GM23338 (cell line): ENCODE results near the gene ACTL6B. TPM values are rescaled to one million over a fixed set of nuclear protein-coding genes. Genes with fewer than 3 reads are reported as not detected.
"Not testable (repeated sequence)": the region's sequence is repeated elsewhere in the genome, so short reads cannot be mapped to it uniquely, and the experiment has no call there.

Experiments used
- ATAC-seq: fragments of 200-7000 bp; cut with Tn5 transposase; 3 replicates; pipeline ENCODE4 v1.9.1; 2020
- DNase-seq: peaks from one replicate; pipeline ENCODE4 v3.0.0-alpha.2; 2015; ENCODE audit warnings: low spot score
- H2AFZ ChIP-seq: fragments of 200-600 bp; sonication (generic); 2 replicates; pipeline ENCODE4 v1.8.0; 2016; ENCODE audit warnings: antibody characterized with exemption, mild to moderate bottlenecking, moderate library complexity
- H3F3A ChIP-seq: fragments of 200-600 bp; sonication (generic); replicated peaks from 2 replicates; pipeline ENCODE4 v1.8.0; 2017; ENCODE audit warnings: antibody characterized with exemption, mixed run types, low read depth
- H3K27ac ChIP-seq: fragments of 200-600 bp; sonication (generic); 2 replicates; pipeline ENCODE4 v1.6.1; 2016; ENCODE audit warnings: low read depth
- H3K27me3 ChIP-seq: fragments of 200-600 bp; sonication (generic); 2 replicates; pipeline ENCODE4 v1.8.0; 2016; ENCODE audit warnings: mild to moderate bottlenecking, mixed run types, moderate library complexity; ENCODE audit not compliant: insufficient read depth
- H3K36me3 ChIP-seq: fragments of 200-600 bp; sonication (generic); 2 replicates; pipeline ENCODE4 v1.8.0; 2016; ENCODE audit warnings: mild to moderate bottlenecking; ENCODE audit not compliant: insufficient read depth
- H3K4me1 ChIP-seq: fragments of 200-600 bp; sonication (generic); 2 replicates; pipeline ENCODE4 v1.8.0; 2016; ENCODE audit warnings: mild to moderate bottlenecking, moderate library complexity; ENCODE audit not compliant: insufficient read depth
- H3K4me2 ChIP-seq: fragments of 200-600 bp; sonication (generic); 2 replicates; pipeline ENCODE4 v1.7.1; 2017; ENCODE audit warnings: mixed run types
- H3K4me3 ChIP-seq: fragments of 200-600 bp; sonication (generic); 2 replicates; pipeline ENCODE4 v1.6.1; 2016; ENCODE audit warnings: mixed run types
- H3K79me2 ChIP-seq: fragments of 200-600 bp; sonication (generic); replicated peaks from 2 replicates; pipeline ENCODE4 v1.8.0; 2017; ENCODE audit warnings: mild to moderate bottlenecking; ENCODE audit not compliant: insufficient read depth
- H3K9me2 ChIP-seq: fragments of 200-600 bp; sonication (generic); 2 replicates; pipeline ENCODE4 v1.8.0; 2017; ENCODE audit not compliant: insufficient read depth
- H4K20me1 ChIP-seq: fragments of 200-600 bp; sonication (generic); replicated peaks from 2 replicates; pipeline ENCODE4 v1.8.0; 2017; ENCODE audit warnings: mild to moderate bottlenecking; ENCODE audit not compliant: insufficient read depth
- H3K27ac Mint-ChIP-seq: 2 replicates; pipeline ENCODE4 v1.8.0; 2020; ENCODE audit warnings: inconsistent platforms, mild to moderate bottlenecking, moderate library complexity, mixed read lengths
- H3K27me3 Mint-ChIP-seq: 3 replicates; pipeline ENCODE4 v1.8.0; 2022; ENCODE audit warnings: low read depth, mild to moderate bottlenecking, moderate library complexity, mixed read lengths, inconsistent platforms; ENCODE audit not compliant: insufficient read depth, poor library complexity
- H3K36me3 Mint-ChIP-seq: 3 replicates; pipeline ENCODE4 v1.8.0; 2021; ENCODE audit warnings: low read depth, mild to moderate bottlenecking, inconsistent platforms, moderate library complexity, mixed read lengths
- H3K4me1 Mint-ChIP-seq: 3 replicates; pipeline ENCODE4 v1.8.0; 2020; ENCODE audit warnings: mild to moderate bottlenecking, inconsistent platforms, mixed read lengths
- H3K4me3 Mint-ChIP-seq: 3 replicates; pipeline ENCODE4 v1.8.0; 2021; ENCODE audit warnings: moderate library complexity, mild to moderate bottlenecking, inconsistent platforms, mixed read lengths
- H3K9me3 Mint-ChIP-seq: 3 replicates; pipeline ENCODE4 v1.8.0; 2020; ENCODE audit warnings: moderate library complexity, mild to moderate bottlenecking, inconsistent platforms, mixed read lengths
- JUNB ChIP-seq: IDR thresholded peaks from one replicate; pipeline ENCODE4 v1.6.1; 2016; ENCODE audit warnings: antibody characterized with exemption; ENCODE audit not compliant: unreplicated experiment
- ZNF462 ChIP-seq: fragments of 250-450 bp; sonication (Bioruptor Pico); IDR thresholded peaks from 2 replicates; pipeline ENCODE4 v1.5.0; 2020; ENCODE audit warnings: mild to moderate bottlenecking, moderate library complexity
- polyA plus RNA-seq: library from polyadenylated mRNA; unstranded; fragments of >200 nt; fragmentation: Nextera tagmentation; extraction: Ambion mirVana; gene quantifications from 2 replicates; pipeline ENCODE4 v1.2.1, GENCODE V29; 2016
- total RNA-seq: library from RNA; depleted of rRNA; stranded (reverse); fragments of >200 nt; shearing (Covaris generic); gene quantifications from 2 replicates; pipeline ENCODE4 v1.2.3, GENCODE V29; 2014

The ACTL6B gene
- total and polyA plus RNA-seq, 2 experiments from 2014 or later, result 0.69 to 2.5 TPM

- TF ChIP-seq ZNF462 (CRISPR knock-in tag) (no peak), JUNB (no peak)
Measured at GRCh38 chr7:100705320-100705752, 49.1 kb upstream of the ACTL6B start (continued).

- H3K27me3 Mint-ChIP-seq, H3K27me3 ChIP-seq, H3K36me3 Mint-ChIP-seq, H3K27ac ChIP-seq, ATAC-seq, H2AFZ ChIP-seq, H3K4me1 Mint-ChIP-seq, H3K4me1 ChIP-seq, H3K9me2 ChIP-seq, DNase-seq, H3K4me3 Mint-ChIP-seq, H3K4me2 ChIP-seq, H4K20me1 ChIP-seq, H3K9me3 Mint-ChIP-seq, H3K36me3 ChIP-seq, H3K4me3 ChIP-seq: not testable (repeated sequence)
- Histone ChIP-seq H3K79me2 (peaks cover 40% of the 10 kb centered on the region), H3F3A (peaks cover 11% of the 10 kb centered on the region; the same call in 1 of the 2 replicates)
- H3K27ac Mint-ChIP-seq, result peak overlapping the region; percentile 63
Measured at GRCh38 chr7:100701089-100701488, 44.8 kb upstream of the ACTL6B start.

- DNase-seq (no peak), ATAC-seq (no peak)
- Histone ChIP-seq H3K27me3 (no peaks in the 10 kb centered on the region), H3F3A (peaks cover 11% of the 10 kb centered on the region), H3K27ac (peak overlapping the region; percentile 78; the same call in 1 of the 2 replicates), H3K9me2 (no peaks in the 10 kb centered on the region), H3K4me2 (no peak overlapping the region), H3K36me3 (no peaks in the 10 kb centered on the region), H3K4me3 (no peak overlapping the region), H3K4me1 (no peaks in the 10 kb centered on the region), H4K20me1 (no peaks in the 10 kb centered on the region), H2AFZ (no peak overlapping the region), H3K79me2 (peaks cover 39% of the 10 kb centered on the region)
- Mint-ChIP-seq H3K27me3 (peaks cover 12% of the 10 kb centered on the region), H3K36me3 (no peaks in the 10 kb centered on the region), H3K4me3 (no peak overlapping the region), H3K9me3 (peaks cover 5% of the 10 kb centered on the region; the same call in 1 of the 3 replicates), H3K4me1 (peaks cover 12% of the 10 kb centered on the region; the same call in 2 of the 3 replicates), H3K27ac (no peak overlapping the region)
- no peak for TF ChIP-seq ZNF462 (CRISPR knock-in tag)
Measured at GRCh38 chr7:100699018-100699417, 42.8 kb upstream of the ACTL6B start.
